HepG2 (cell line): Measurements from ENCODE around the gene SCP2. TPM values are rescaled to one million over a fixed set of nuclear protein-coding genes. Genes with fewer than 3 reads are reported as not detected.

Experiments used
- ATAC-seq: fragments of 200-7000 bp; cut with Tn5 transposase; 3 replicates; pipeline ENCODE4 v1.9.1; 2020; ENCODE audit warnings: mild to moderate bottlenecking, moderate library complexity
- BruUV-seq: library from RNA; stranded (reverse); fragments of 400-500 nt; replicated peaks from 2 replicates; lab custom pipeline; 2021; lab: Mats Ljungman, UMichigan
- CTCF ChIA-PET: fragments of 300-600 bp; formaldehyde crosslinking; extraction: SDS; loops from one replicate; lab custom pipeline; 2021; ENCODE audit warnings: low total read pairs, inconsistent platforms, low intra/inter-chr PET ratio; lab: Yijun Ruan, JAX
- POLR2A ChIA-PET: fragments of 350-600 bp; sonication (Branson Sonifier 250); formaldehyde crosslinking; loops from one replicate; lab custom pipeline; 2020; ENCODE audit warnings: antibody characterized with exemption, inconsistent platforms; lab: Yijun Ruan, JAX
- DNase-seq: peaks from one replicate; pipeline ENCODE4 v3.0.0-alpha.2; 2015; ENCODE audit warnings: low spot score
- FAIRE-seq: peaks from 3 replicates; lab custom pipeline; 2011; peaks lifted over from hg19 to GRCh38; lab: Jason Lieb, UNC
- H2AFZ ChIP-seq: one replicate; pipeline ENCODE4 v1.6.1; 2011; ENCODE audit warnings: low read length, inconsistent platforms
- H3K27ac ChIP-seq: fragments of 300-600 bp; 3 replicates; pipeline ENCODE4 v1.8.0; 2011; ENCODE audit warnings: mixed run types, mild to moderate bottlenecking, mixed read lengths, low read length, inconsistent platforms; ENCODE audit not compliant: insufficient read depth; ENCODE audit errors: extremely low read length
- H3K27me3 ChIP-seq, 2 experiments: fragments of 200-600 bp in 1 of 2; 2 replicates in 1 of 2; 3 replicates in 1 of 2; pipeline versions ENCODE4 v1.6.0 to v1.8.0; 2011; ENCODE audit warnings: low read length in 2 of 2, mild to moderate bottlenecking in 2 of 2, moderate library complexity in 2 of 2, inconsistent platforms in 1 of 2; ENCODE audit not compliant: insufficient read depth in 2 of 2, control insufficient read depth in 1 of 2
- H3K36me3 ChIP-seq, 2 experiments: fragments of 200-600 bp in 1 of 2; replicated peaks in 1 of 2; 2 replicates in 1 of 2; 3 replicates in 1 of 2; pipeline versions ENCODE4 v1.5.1 to v1.8.0; 2011; ENCODE audit warnings: low read length in 2 of 2, inconsistent platforms in 1 of 2; ENCODE audit not compliant: insufficient read depth in 2 of 2, control insufficient read depth in 1 of 2
- H3K4me1 ChIP-seq: 2 replicates; pipeline ENCODE4 v1.5.1; 2012; ENCODE audit warnings: low read length, inconsistent platforms; ENCODE audit not compliant: insufficient read depth
- H3K4me2 ChIP-seq: 2 replicates; pipeline ENCODE4 v1.6.0; 2011; ENCODE audit warnings: low read depth, low read length, inconsistent platforms
- H3K4me3 ChIP-seq, 3 experiments: fragments of 200-600 bp in 1 of 3; sonication (generic), shearing (Covaris generic) in 1 of 3; replicated peaks in 1 of 3; 2 replicates each; pipeline ENCODE4 v1.5.1; 2011 to 2016; ENCODE audit warnings: low read length in 3 of 3, inconsistent platforms in 2 of 3, low read depth in 2 of 3, mild to moderate bottlenecking in 2 of 3, control low read depth in 1 of 3, mixed read lengths in 1 of 3; ENCODE audit not compliant: insufficient read depth in 1 of 3
- H3K79me2 ChIP-seq: one replicate; pipeline ENCODE4 v1.6.1; 2011; ENCODE audit warnings: low read length, inconsistent platforms; ENCODE audit not compliant: insufficient read depth
- H3K9ac ChIP-seq: 2 replicates; pipeline ENCODE4 v1.6.0; 2011; ENCODE audit warnings: mild to moderate bottlenecking, low read depth, low read length, inconsistent platforms; ENCODE audit not compliant: insufficient read depth
- H3K9me3 ChIP-seq: 2 replicates; pipeline ENCODE4 v1.5.1; 2012; ENCODE audit warnings: mild to moderate bottlenecking, low read length
- H4K20me1 ChIP-seq: 2 replicates; pipeline ENCODE4 v1.6.0; 2011; ENCODE audit warnings: inconsistent platforms, mild to moderate bottlenecking, low read length, moderate library complexity; ENCODE audit not compliant: insufficient read depth
- ERF ChIP-seq: IDR thresholded peaks from 2 replicates; pipeline ENCODE4 v1.6.1; 2018; ENCODE audit warnings: missing biosample characterization, missing genetic modification reagents
- LCORL ChIP-seq, 2 experiments: fragments of 450-650 bp in 1 of 2; sonication (generic) in 1 of 2; formaldehyde crosslinking in 1 of 2; IDR thresholded peaks; 2 replicates each; pipeline versions ENCODE4 v1.5.0 to v1.6.1; 2017 to 2020; ENCODE audit warnings: antibody characterized with exemption in 1 of 2, missing genetic modification reagents in 1 of 2
- MEIS1 ChIP-seq: sonication (generic); formaldehyde crosslinking; IDR thresholded peaks from 2 replicates; pipeline ENCODE4 v1.9.0; 2021; ENCODE audit warnings: mild to moderate bottlenecking, missing genetic modification reagents, moderate library complexity, borderline replicate concordance
- MYPOP ChIP-seq: sonication (generic); formaldehyde crosslinking; IDR thresholded peaks from 2 replicates; pipeline ENCODE4 v1.8.1; 2023; ENCODE audit warnings: mild to moderate bottlenecking, moderate library complexity, missing genetic modification reagents
- PBX3 ChIP-seq: sonication (generic); formaldehyde crosslinking; IDR thresholded peaks from 2 replicates; pipeline ENCODE4 v1.8.1; 2023; ENCODE audit warnings: missing genetic modification reagents, inconsistent platforms, borderline replicate concordance
- SMC3 ChIP-seq: IDR thresholded peaks from 2 replicates; pipeline ENCODE4 v1.6.1; 2011; ENCODE audit warnings: low read length, improper control_type of control experiment
- TBP ChIP-seq: sonication (generic); formaldehyde crosslinking; IDR thresholded peaks from 2 replicates; pipeline ENCODE4 v1.5.0; 2020; ENCODE audit warnings: missing genetic modification reagents
- ZC3H13 ChIP-seq: sonication (generic); formaldehyde crosslinking; IDR thresholded peaks from 2 replicates; pipeline ENCODE4 v1.8.1; 2023; ENCODE audit warnings: mild to moderate bottlenecking, missing genetic modification reagents, moderate library complexity
- ZFY ChIP-seq: sonication (generic); formaldehyde crosslinking; IDR thresholded peaks from 2 replicates; pipeline ENCODE4 v1.4.0; 2020; ENCODE audit warnings: missing genetic modification reagents
- ZMYM4 ChIP-seq: sonication (generic); formaldehyde crosslinking; IDR thresholded peaks from 2 replicates; pipeline ENCODE4 v1.8.1; 2023; ENCODE audit warnings: mild to moderate bottlenecking, missing genetic modification reagents
- ZNF333 ChIP-seq: sonication (generic); formaldehyde crosslinking; IDR thresholded peaks from 2 replicates; pipeline ENCODE4 v1.4.0; 2020; ENCODE audit warnings: mild to moderate bottlenecking, missing genetic modification reagents, borderline replicate concordance
- ZNF674 ChIP-seq: sonication (generic); formaldehyde crosslinking; IDR thresholded peaks from 2 replicates; pipeline ENCODE4 v1.5.0; 2020; ENCODE audit warnings: low read depth, mild to moderate bottlenecking, missing genetic modification reagents
- in situ Hi-C: cut with HindIII; loops from 2 replicates; pipeline ENCODE4 v1.10.0; 2017; ENCODE audit warnings: low pct_unique_long_range_greater_than_20kb; ENCODE audit not compliant: extremely low pct_ligation_motif_present
- intact Hi-C: fragments of 100-400 bp; cut with micrococcal nuclease; formaldehyde crosslinking; loops from one replicate; pipeline ENCODE4 v1.10.0; 2022; ENCODE audit not compliant: unreplicated experiment
- polyA plus RNA-seq, 8 experiments: library from polyadenylated mRNA; depleted of rRNA in 3 of 8; stranded (reverse) in 7 of 8; unstranded in 1 of 8; fragments of >200 nt; fragmentation: Illumina TruSeq in 4 of 8; extraction: Trizol in 4 of 8; gene quantifications; 2 replicates each; pipeline versions ENCODE4 v1.2.1 to v1.2.3, GENCODE V29; 2011 to 2016; ENCODE audit warnings: low read depth in 4 of 8, missing spikeins in 1 of 8, mixed read lengths in 1 of 8; ENCODE audit not compliant: insufficient read depth in 1 of 8
- total RNA-seq, 5 experiments: library from RNA; depleted of rRNA; stranded (reverse); fragments of >200 nt; fragmentation: Illumina TruSeq; extraction: Trizol; gene quantifications; 2 replicates each; pipeline ENCODE4 v1.2.3, GENCODE V29; 2016; ENCODE audit warnings: low read depth in 1 of 5
- TF ChIP-seq, protein P1 (sequence below): IDR thresholded peaks from 2 replicates; pipeline ENCODE4 v1.6.1; 2016; ENCODE audit warnings: low read depth, control low read depth
- TF ChIP-seq, protein P2 (sequence below): sonication (generic); formaldehyde crosslinking; IDR thresholded peaks from 2 replicates; pipeline ENCODE4 v1.4.0; 2020; ENCODE audit warnings: mild to moderate bottlenecking, missing genetic modification reagents

Gene SCP2
- total and polyA plus RNA-seq, 2 of the 13 experiments (the other 11 are each of a cell fraction or from before 2014, with no cell fraction given): 59.0 to 133 TPM

GRCh38 chr1:52996653-52997052, 69.6 kb downstream of the SCP2 start:
- no peaks in the 10 kb centered on the region for H3K4me1 ChIP-seq
- DNase-seq (no peak), FAIRE-seq (no peak), ATAC-seq (no peak)
- no peaks in the 10 kb centered on the region for H3K9me3 ChIP-seq
- in situ Hi-C loops: no loop called here
- no peak overlapping the region for H3K27ac ChIP-seq
- H3K4me3 ChIP-seq: no peak overlapping the region
- no peak overlapping the region for H3K4me2 ChIP-seq
- CTCF ChIA-PET: no interaction called here
- H2AFZ ChIP-seq: no peak overlapping the region
- BruUV-seq: no TSS peak
- H3K27me3 ChIP-seq: no peaks in the 10 kb centered on the region
- intact Hi-C loops: no loop called here
- TF ChIP-seq MEIS1 (CRISPR knock-in tag) (no peak), MYPOP (CRISPR knock-in tag) (no peak), ZC3H13 (CRISPR knock-in tag) (no peak), ZMYM4 (CRISPR knock-in tag) (no peak), ERF (CRISPR knock-in tag) (no peak), ZFY (no peak), TBP (no peak), ZNF674 (CRISPR knock-in tag) (no peak), ZNF333 (no peak), SMC3 (no peak), PBX3 (CRISPR knock-in tag) (no peak), LCORL (IDR thresholded peaks at IDR 0.05) (no peak), LCORL (CRISPR knock-in tag; IDR thresholded peaks at IDR 0.05) (no peak)
- TF ChIP-seq, protein P1, sequence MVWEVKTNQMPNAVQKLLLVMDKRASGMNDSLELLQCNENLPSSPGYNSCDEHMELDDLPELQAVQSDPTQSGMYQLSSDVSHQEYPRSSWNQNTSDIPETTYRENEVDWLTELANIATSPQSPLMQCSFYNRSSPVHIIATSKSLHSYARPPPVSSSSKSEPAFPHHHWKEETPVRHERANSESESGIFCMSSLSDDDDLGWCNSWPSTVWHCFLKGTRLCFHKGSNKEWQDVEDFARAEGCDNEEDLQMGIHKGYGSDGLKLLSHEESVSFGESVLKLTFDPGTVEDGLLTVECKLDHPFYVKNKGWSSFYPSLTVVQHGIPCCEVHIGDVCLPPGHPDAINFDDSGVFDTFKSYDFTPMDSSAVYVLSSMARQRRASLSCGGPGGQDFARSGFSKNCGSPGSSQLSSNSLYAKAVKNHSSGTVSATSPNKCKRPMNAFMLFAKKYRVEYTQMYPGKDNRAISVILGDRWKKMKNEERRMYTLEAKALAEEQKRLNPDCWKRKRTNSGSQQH: no peak
- TF ChIP-seq, protein P2, sequence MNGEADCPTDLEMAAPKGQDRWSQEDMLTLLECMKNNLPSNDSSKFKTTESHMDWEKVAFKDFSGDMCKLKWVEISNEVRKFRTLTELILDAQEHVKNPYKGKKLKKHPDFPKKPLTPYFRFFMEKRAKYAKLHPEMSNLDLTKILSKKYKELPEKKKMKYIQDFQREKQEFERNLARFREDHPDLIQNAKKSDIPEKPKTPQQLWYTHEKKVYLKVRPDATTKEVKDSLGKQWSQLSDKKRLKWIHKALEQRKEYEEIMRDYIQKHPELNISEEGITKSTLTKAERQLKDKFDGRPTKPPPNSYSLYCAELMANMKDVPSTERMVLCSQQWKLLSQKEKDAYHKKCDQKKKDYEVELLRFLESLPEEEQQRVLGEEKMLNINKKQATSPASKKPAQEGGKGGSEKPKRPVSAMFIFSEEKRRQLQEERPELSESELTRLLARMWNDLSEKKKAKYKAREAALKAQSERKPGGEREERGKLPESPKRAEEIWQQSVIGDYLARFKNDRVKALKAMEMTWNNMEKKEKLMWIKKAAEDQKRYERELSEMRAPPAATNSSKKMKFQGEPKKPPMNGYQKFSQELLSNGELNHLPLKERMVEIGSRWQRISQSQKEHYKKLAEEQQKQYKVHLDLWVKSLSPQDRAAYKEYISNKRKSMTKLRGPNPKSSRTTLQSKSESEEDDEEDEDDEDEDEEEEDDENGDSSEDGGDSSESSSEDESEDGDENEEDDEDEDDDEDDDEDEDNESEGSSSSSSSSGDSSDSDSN: no peak
- H3K36me3 ChIP-seq: peaks cover 2 to 21% of the 10 kb centered on the region in 2 experiments; a peak in 4 of 5 replicates
- H3K79me2 ChIP-seq: no peaks in the 10 kb centered on the region
- H4K20me1 ChIP-seq: no peaks in the 10 kb centered on the region
- POLR2A ChIA-PET: no interaction called here
- no peak overlapping the region for H3K9ac ChIP-seq
